ENCODE measurements around the gene PAIP2B.

DNA sequence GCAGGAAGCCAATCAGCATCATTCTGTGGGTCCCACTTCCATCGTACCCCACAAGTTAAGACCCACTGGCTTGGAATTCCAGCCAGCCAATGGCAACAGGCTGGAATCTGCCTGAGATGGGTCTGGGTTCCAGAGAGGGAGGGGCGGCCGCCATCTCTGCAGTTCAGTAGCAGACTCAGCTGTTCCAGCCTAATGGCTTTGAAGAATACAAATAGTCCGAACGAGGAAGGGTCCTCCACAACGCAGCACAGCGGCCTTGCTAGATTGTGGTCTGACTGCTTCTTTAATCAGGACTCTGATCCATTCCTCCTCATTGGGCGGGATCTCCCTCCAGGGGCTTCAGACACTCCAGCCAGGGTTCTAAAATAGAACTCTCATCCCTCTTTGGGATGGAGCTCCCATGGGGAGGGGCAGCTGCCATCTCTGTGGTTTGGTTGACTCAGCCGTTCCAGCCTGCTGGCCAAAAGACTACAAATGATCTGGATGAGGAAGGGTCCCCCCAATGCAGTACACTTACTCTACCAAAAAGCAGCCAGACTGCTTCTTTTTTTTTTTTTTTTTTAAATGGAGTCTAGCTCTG, 42.7 kb upstream of the PAIP2B start:
- no peak for TF ChIP-seq HOXA7 (CRISPR knock-in tag; IDR thresholded peaks at IDR 0.05; ENCODE audit: borderline replicate concordance)
- TF ChIP-seq, protein P1, sequence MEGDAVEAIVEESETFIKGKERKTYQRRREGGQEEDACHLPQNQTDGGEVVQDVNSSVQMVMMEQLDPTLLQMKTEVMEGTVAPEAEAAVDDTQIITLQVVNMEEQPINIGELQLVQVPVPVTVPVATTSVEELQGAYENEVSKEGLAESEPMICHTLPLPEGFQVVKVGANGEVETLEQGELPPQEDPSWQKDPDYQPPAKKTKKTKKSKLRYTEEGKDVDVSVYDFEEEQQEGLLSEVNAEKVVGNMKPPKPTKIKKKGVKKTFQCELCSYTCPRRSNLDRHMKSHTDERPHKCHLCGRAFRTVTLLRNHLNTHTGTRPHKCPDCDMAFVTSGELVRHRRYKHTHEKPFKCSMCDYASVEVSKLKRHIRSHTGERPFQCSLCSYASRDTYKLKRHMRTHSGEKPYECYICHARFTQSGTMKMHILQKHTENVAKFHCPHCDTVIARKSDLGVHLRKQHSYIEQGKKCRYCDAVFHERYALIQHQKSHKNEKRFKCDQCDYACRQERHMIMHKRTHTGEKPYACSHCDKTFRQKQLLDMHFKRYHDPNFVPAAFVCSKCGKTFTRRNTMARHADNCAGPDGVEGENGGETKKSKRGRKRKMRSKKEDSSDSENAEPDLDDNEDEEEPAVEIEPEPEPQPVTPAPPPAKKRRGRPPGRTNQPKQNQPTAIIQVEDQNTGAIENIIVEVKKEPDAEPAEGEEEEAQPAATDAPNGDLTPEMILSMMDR (tag by site-specific recombination; IDR thresholded peaks at IDR 0.05): no peak
- no peak for TF ChIP-seq TRIM28 (IDR thresholded peaks at IDR 0.05; ENCODE audit: borderline replicate concordance, low read length)
- no peak for TF ChIP-seq ZNF549 (tag by site-specific recombination; IDR thresholded peaks at IDR 0.05)
- no peak for TF ChIP-seq ZNF274 (IDR thresholded peaks at IDR 0.05; ENCODE audit: low read length)
- no peak for TF ChIP-seq ZNF274 (tag by site-specific recombination; IDR thresholded peaks at IDR 0.05; ENCODE audit: borderline replicate concordance)
- TF ChIP-seq, protein P2, sequence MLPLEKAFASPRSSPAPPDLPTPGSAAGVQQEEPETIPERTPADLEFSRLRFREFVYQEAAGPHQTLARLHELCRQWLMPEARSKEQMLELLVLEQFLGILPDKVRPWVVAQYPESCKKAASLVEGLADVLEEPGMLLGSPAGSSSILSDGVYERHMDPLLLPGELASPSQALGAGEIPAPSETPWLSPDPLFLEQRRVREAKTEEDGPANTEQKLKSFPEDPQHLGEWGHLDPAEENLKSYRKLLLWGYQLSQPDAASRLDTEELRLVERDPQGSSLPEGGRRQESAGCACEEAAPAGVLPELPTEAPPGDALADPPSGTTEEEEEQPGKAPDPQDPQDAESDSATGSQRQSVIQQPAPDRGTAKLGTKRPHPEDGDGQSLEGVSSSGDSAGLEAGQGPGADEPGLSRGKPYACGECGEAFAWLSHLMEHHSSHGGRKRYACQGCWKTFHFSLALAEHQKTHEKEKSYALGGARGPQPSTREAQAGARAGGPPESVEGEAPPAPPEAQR (tag by site-specific recombination; IDR thresholded peaks at IDR 0.05): no peak
- TF ChIP-seq SP2 (tag by site-specific recombination; IDR thresholded peaks at IDR 0.05): no peak
- no peak for TF ChIP-seq ZNF561 (tag by site-specific recombination; IDR thresholded peaks at IDR 0.05; ENCODE audit: borderline replicate concordance)
- TF ChIP-seq ZNF530 (tag by site-specific recombination; IDR thresholded peaks at IDR 0.05; ENCODE audit: low read depth): no peak
- TF ChIP-seq, protein P3, sequence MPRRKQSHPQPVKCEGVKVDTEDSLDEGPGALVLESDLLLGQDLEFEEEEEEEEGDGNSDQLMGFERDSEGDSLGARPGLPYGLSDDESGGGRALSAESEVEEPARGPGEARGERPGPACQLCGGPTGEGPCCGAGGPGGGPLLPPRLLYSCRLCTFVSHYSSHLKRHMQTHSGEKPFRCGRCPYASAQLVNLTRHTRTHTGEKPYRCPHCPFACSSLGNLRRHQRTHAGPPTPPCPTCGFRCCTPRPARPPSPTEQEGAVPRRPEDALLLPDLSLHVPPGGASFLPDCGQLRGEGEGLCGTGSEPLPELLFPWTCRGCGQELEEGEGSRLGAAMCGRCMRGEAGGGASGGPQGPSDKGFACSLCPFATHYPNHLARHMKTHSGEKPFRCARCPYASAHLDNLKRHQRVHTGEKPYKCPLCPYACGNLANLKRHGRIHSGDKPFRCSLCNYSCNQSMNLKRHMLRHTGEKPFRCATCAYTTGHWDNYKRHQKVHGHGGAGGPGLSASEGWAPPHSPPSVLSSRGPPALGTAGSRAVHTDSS (tag by site-specific recombination; IDR thresholded peaks at IDR 0.05): no peak
- TF ChIP-seq, protein P4, sequence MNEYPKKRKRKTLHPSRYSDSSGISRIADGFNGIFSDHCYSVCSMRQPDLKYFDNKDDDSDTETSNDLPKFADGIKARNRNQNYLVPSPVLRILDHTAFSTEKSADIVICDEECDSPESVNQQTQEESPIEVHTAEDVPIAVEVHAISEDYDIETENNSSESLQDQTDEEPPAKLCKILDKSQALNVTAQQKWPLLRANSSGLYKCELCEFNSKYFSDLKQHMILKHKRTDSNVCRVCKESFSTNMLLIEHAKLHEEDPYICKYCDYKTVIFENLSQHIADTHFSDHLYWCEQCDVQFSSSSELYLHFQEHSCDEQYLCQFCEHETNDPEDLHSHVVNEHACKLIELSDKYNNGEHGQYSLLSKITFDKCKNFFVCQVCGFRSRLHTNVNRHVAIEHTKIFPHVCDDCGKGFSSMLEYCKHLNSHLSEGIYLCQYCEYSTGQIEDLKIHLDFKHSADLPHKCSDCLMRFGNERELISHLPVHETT (tag by site-specific recombination; IDR thresholded peaks at IDR 0.05): no peak
- TF ChIP-seq ZNF768 (tag by site-specific recombination; IDR thresholded peaks at IDR 0.05): no peak
- TF ChIP-seq, protein P5, sequence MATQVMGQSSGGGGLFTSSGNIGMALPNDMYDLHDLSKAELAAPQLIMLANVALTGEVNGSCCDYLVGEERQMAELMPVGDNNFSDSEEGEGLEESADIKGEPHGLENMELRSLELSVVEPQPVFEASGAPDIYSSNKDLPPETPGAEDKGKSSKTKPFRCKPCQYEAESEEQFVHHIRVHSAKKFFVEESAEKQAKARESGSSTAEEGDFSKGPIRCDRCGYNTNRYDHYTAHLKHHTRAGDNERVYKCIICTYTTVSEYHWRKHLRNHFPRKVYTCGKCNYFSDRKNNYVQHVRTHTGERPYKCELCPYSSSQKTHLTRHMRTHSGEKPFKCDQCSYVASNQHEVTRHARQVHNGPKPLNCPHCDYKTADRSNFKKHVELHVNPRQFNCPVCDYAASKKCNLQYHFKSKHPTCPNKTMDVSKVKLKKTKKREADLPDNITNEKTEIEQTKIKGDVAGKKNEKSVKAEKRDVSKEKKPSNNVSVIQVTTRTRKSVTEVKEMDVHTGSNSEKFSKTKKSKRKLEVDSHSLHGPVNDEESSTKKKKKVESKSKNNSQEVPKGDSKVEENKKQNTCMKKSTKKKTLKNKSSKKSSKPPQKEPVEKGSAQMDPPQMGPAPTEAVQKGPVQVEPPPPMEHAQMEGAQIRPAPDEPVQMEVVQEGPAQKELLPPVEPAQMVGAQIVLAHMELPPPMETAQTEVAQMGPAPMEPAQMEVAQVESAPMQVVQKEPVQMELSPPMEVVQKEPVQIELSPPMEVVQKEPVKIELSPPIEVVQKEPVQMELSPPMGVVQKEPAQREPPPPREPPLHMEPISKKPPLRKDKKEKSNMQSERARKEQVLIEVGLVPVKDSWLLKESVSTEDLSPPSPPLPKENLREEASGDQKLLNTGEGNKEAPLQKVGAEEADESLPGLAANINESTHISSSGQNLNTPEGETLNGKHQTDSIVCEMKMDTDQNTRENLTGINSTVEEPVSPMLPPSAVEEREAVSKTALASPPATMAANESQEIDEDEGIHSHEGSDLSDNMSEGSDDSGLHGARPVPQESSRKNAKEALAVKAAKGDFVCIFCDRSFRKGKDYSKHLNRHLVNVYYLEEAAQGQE (tag by site-specific recombination; IDR thresholded peaks at IDR 0.05): no peak

All from HEK293 (cell line).